ENCODE measurements around the gene RUNX2.
"Not testable (repeated sequence)": the region's sequence is repeated elsewhere in the genome, so short reads cannot be mapped to it uniquely, and the experiment has no call there.

DNA sequence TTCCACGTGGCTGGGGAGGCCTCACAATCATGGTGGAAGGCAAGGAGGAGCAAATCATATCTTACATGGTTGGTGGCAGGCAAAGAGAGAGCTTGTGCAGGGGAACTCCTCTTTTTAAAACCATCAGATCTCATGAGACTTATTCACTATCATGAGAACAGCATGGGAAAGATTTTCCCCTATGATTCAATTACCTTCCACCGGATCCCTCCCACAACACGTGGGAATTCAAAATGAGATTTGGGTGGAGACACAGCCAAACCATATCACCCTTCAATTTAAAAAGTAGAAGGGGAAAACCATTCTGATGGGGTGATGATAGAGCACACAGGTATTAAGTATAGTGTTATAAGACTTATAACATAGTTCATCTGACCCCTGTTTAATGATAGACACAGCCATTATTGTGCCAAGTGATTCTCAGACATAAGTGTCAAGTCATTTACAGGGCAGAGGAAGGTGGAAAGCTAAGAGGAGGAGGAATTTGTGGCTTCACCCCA, 232.2 kb downstream of the RUNX2 start:
- not testable (repeated sequence) for TF ChIP-seq EP300, POLR2A, POLR2AphosphoS5 (IDR thresholded peaks at IDR 0.05)
- TF ChIP-seq, protein P1, sequence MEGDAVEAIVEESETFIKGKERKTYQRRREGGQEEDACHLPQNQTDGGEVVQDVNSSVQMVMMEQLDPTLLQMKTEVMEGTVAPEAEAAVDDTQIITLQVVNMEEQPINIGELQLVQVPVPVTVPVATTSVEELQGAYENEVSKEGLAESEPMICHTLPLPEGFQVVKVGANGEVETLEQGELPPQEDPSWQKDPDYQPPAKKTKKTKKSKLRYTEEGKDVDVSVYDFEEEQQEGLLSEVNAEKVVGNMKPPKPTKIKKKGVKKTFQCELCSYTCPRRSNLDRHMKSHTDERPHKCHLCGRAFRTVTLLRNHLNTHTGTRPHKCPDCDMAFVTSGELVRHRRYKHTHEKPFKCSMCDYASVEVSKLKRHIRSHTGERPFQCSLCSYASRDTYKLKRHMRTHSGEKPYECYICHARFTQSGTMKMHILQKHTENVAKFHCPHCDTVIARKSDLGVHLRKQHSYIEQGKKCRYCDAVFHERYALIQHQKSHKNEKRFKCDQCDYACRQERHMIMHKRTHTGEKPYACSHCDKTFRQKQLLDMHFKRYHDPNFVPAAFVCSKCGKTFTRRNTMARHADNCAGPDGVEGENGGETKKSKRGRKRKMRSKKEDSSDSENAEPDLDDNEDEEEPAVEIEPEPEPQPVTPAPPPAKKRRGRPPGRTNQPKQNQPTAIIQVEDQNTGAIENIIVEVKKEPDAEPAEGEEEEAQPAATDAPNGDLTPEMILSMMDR (IDR thresholded peaks at IDR 0.05) = not testable (repeated sequence)

Data from stomach (tissue), 4 donors.